Pancreas (tissue), 10 donors: ENCODE results near the gene VASH1. TPM values are rescaled to one million over a fixed set of nuclear protein-coding genes. Genes with fewer than 3 reads are reported as not detected.

Experiments used
- ATAC-seq, 4 donors: fragments of 200-7000 bp; cut with Tn5 transposase; one replicate each; pipeline versions ENCODE4 v1.8.0 to v1.9.1; 2020; ENCODE audit warnings: mild to moderate bottlenecking in 4 of 4, moderate library complexity in 4 of 4
- DNase-seq, 6 donors: peaks; one replicate each; pipeline ENCODE4 v3.0.0-alpha.2; 2020
- FAIRE-seq: peaks from 2 replicates; lab custom pipeline; 2012; peaks lifted over from hg19 to GRCh38; lab: Jason Lieb, UNC
- H3K27ac ChIP-seq, 4 donors: fragments of 200-600 bp; sonication (generic); 1 replicate in 3 of 4; 2 replicates in 1 of 4; pipeline versions ENCODE4 v1.5.0 to v1.8.0; 2020
- H3K27me3 ChIP-seq, 4 donors: fragments of 200-600 bp; one replicate each; pipeline ENCODE4 v1.8.0; 2021
- H3K36me3 ChIP-seq, 3 donors: fragments of 200-600 bp; sonication (generic) in 1 of 3; one replicate each; pipeline versions ENCODE4 v1.5.0 to v1.8.0; 2020 to 2021
- H3K4me1 ChIP-seq, 3 donors: fragments of 200-600 bp; one replicate each; pipeline ENCODE4 v1.8.0; 2021
- H3K4me3 ChIP-seq, 4 donors: fragments of 200-600 bp; sonication (generic) in 2 of 4; one replicate each; pipeline versions ENCODE4 v1.5.0 to v1.8.0; 2020 to 2021
- H3K9me3 ChIP-seq, 4 donors: fragments of 200-600 bp; one replicate each; pipeline ENCODE4 v1.8.0; 2021
- CTCF ChIP-seq, 4 donors: fragments of 200-600 bp; sonication (generic) in 3 of 4; IDR thresholded peaks; one replicate each; pipeline versions ENCODE4 v1.5.0 to v1.8.0; 2021; ENCODE audit warnings: antibody characterized with exemption in 4 of 4
- WGBS, 2 donors: extraction: QIAGEN DNeasy Blood & Tissue Kit; methylation state at CpG; one replicate each; pipeline ENCODE4 v1.1.7; 2013; 5-methylcytosine and 5-hydroxymethylcytosine counted together
- intact Hi-C, 3 donors: fragments of 100-400 bp; cut with DNase I; formaldehyde crosslinking; loops; one replicate each; pipeline versions ENCODE4 v1.11.1 to v1.14.2; 2022
- polyA plus RNA-seq, 2 donors: library from polyadenylated mRNA; stranded (reverse); fragments of 200-250 nt; gene quantifications; one replicate each; pipeline ENCODE4 v1.2.3, GENCODE V29; 2013
- total RNA-seq, 6 donors: library from RNA; stranded (reverse); fragmentation: NEBNext Ultra II Directional in 4 of 6; extraction: Animal tissue kit (Norgen Biotek cat#: 25700) in 4 of 6; gene quantifications; one replicate each; pipeline versions ENCODE4 v1.2.1 to v1.2.4, GENCODE V29; 2021 to 2023
- donor health status: healthy with polysubstance abuse.
- donor health status: DM: no; HTN: no; CAD: no; lungs with moderate emphysema.
- donor health status: DM: no; HTN: no; CAD: no.
- donor health status: control.
- donor health status: control.
- donor health status: Bipolar disorder and iron deficiency.
- donor health status: DM: yes; HTN: yes; CAD: no.
- donor health status: DM: no; HTN: no; CAD: no.
- donor health status: DM: no; HTN: no; CAD: no.
- donor health status: DM: yes; HTN: yes; CAD: no.

VASH1 gene
- total and polyA plus RNA-seq, 8 donors = 1.6 to 15.0 (median 4.7) TPM

GRCh38 chr14:76736514-76736913, 24.8 kb upstream of the VASH1 start:
- intact Hi-C loops = no loop called here
- Histone ChIP-seq H3K36me3 (no peaks in the 10 kb centered on the region), H3K4me1 (no peaks in the 10 kb centered on the region), H3K4me3 (no peak overlapping the region), H3K9me3 (no peaks in the 10 kb centered on the region), H3K27me3 (no peaks in the 10 kb centered on the region), H3K27ac (no peak overlapping the region)
- TF ChIP-seq CTCF (IDR thresholded peaks at IDR 0.05) = no peak
- FAIRE-seq (no peak), ATAC-seq (no peak), DNase-seq (no peak)

GRCh38 chr14:76741074-76741473, 20.2 kb upstream of the VASH1 start:
- no peaks in the 10 kb centered on the region for H3K36me3 ChIP-seq
- no peak for TF ChIP-seq CTCF (IDR thresholded peaks at IDR 0.05)
- 61 to 84% methylated on average over 1 of the region's 1 CpG for WGBS, 2 donors
- H3K27me3 ChIP-seq = no peaks in the 10 kb centered on the region
- no peak overlapping the region for H3K4me3 ChIP-seq
- DNase-seq (no peak), FAIRE-seq (no peak), ATAC-seq (no peak)
- H3K9me3 ChIP-seq = no peaks in the 10 kb centered on the region
- no peaks in the 10 kb centered on the region for H3K4me1 ChIP-seq
- H3K27ac ChIP-seq = no peak overlapping the region
- intact Hi-C loops = no loop called here

- ATAC-seq (no peak), FAIRE-seq (no peak), DNase-seq (no peak)
- Histone ChIP-seq H3K36me3 (no peaks in the 10 kb centered on the region), H3K4me1 (no peaks in the 10 kb centered on the region), H3K4me3 (no peak overlapping the region), H3K9me3 (no peaks in the 10 kb centered on the region), H3K27ac (no peak overlapping the region), H3K27me3 (no peaks in the 10 kb centered on the region)
- intact Hi-C loops = no loop called here
- whole genome bisulfite sequencing, 2 donors = 74 to 77% methylated on average over 6 of the region's 6 CpGs
- no peak for TF ChIP-seq CTCF (IDR thresholded peaks at IDR 0.05)
These were observed 19.1 kb upstream of the VASH1 start for GRCh38 chr14:76742185-76742584.

GRCh38 chr14:76742966-76743365, 18.3 kb upstream of the VASH1 start:
- 76 to 85% methylated on average over 7 of the region's 7 CpGs for WGBS, 2 donors
- H3K27ac ChIP-seq = no peak overlapping the region
- ATAC-seq (peak in 1 of 4 donors; percentile 72), DNase-seq (no peak), FAIRE-seq (no peak)
- intact Hi-C loops = no loop called here
- no peak for TF ChIP-seq CTCF (IDR thresholded peaks at IDR 0.05)
- no peaks in the 10 kb centered on the region for H3K36me3 ChIP-seq
- no peak overlapping the region for H3K4me3 ChIP-seq
- no peaks in the 10 kb centered on the region for H3K4me1 ChIP-seq
- no peaks in the 10 kb centered on the region for H3K27me3 ChIP-seq
- no peaks in the 10 kb centered on the region for H3K9me3 ChIP-seq

GRCh38 chr14:76752744-76753143, 8.5 kb upstream of the VASH1 start:
- Histone ChIP-seq H3K27ac (no peak overlapping the region), H3K27me3 (no peaks in the 10 kb centered on the region), H3K4me3 (no peak overlapping the region), H3K4me1 (no peaks in the 10 kb centered on the region), H3K36me3 (no peaks in the 10 kb centered on the region), H3K9me3 (no peaks in the 10 kb centered on the region)
- DNase-seq (peak in 1 of 6 donors; percentile 10), FAIRE-seq (no peak), ATAC-seq (no peak)
- intact Hi-C loops = no loop called here
- TF ChIP-seq CTCF (IDR thresholded peaks at IDR 0.05) = no peak
- 47 to 48% methylated on average over 6 of the region's 6 CpGs for WGBS, 2 donors
